ENCODE data around the gene TNFRSF8. TPM values are rescaled to one million over a fixed set of nuclear protein-coding genes. Genes with fewer than 3 reads are reported as not detected.

The TNFRSF8 gene
- total RNA-seq, 2 donors from 2014 or later, result 3.0 to 6.0 TPM

- Histone ChIP-seq H3K36me3 (no peaks in the 10 kb centered on the region), H3K9me3 (no peaks in the 10 kb centered on the region), H3K27ac (no peak overlapping the region), H3K4me1 (peaks cover 0 to 22% of the 10 kb centered on the region in 2 donors), H3K4me3 (no peak overlapping the region), H3K27me3 (no peaks in the 10 kb centered on the region)
- TF ChIP-seq CTCF (IDR thresholded peaks at IDR 0.05), result no peak
- no peak for DNase-seq (ENCODE audit: low spot score)
Observed at GRCh38 chr1:12055259-12055658, 7.8 kb upstream of the TNFRSF8 start.

GRCh38 chr1:12056331-12056841 lies 6.7 kb upstream of the TNFRSF8 start:
- no peaks in the 10 kb centered on the region for H3K36me3 ChIP-seq
- H3K4me1 ChIP-seq, result peaks cover 0 to 22% of the 10 kb centered on the region in 2 donors
- no peaks in the 10 kb centered on the region for H3K27me3 ChIP-seq
- no peak for DNase-seq (ENCODE audit: low spot score)
- H3K27ac ChIP-seq, result no peak overlapping the region
- no peaks in the 10 kb centered on the region for H3K9me3 ChIP-seq
- H3K4me3 ChIP-seq, result no peak overlapping the region
- no peak for TF ChIP-seq CTCF (IDR thresholded peaks at IDR 0.05)

GRCh38 chr1:12057382-12057781 lies 5.7 kb upstream of the TNFRSF8 start:
- DNase-seq (ENCODE audit: low spot score), result no peak
- Histone ChIP-seq H3K27me3 (no peaks in the 10 kb centered on the region), H3K36me3 (no peaks in the 10 kb centered on the region), H3K4me3 (no peak overlapping the region), H3K27ac (no peak overlapping the region), H3K4me1 (peaks cover 0 to 13% of the 10 kb centered on the region in 2 donors), H3K9me3 (no peaks in the 10 kb centered on the region)
- no peak for TF ChIP-seq CTCF (IDR thresholded peaks at IDR 0.05)

- DNase-seq (ENCODE audit: low spot score), result no peak
- no peak for TF ChIP-seq CTCF (IDR thresholded peaks at IDR 0.05)
- no peak overlapping the region for H3K4me3 ChIP-seq
- no peaks in the 10 kb centered on the region for H3K36me3 ChIP-seq
- H3K9me3 ChIP-seq, result no peaks in the 10 kb centered on the region
- H3K27me3 ChIP-seq, result peaks cover 0 to 3% of the 10 kb centered on the region in 2 donors
- H3K27ac ChIP-seq, result no peak overlapping the region
- peaks cover 0 to 9% of the 10 kb centered on the region in 2 donors for H3K4me1 ChIP-seq
Observed at GRCh38 chr1:12057940-12058687, 5.0 kb upstream of the TNFRSF8 start.

GRCh38 chr1:12059226-12059625 lies 3.9 kb upstream of the TNFRSF8 start:
- H3K27ac ChIP-seq, result no peak overlapping the region
- no peaks in the 10 kb centered on the region for H3K36me3 ChIP-seq
- DNase-seq (ENCODE audit: low spot score), result no peak

More at GRCh38 chr1:12059226-12059625, 3.9 kb upstream of the TNFRSF8 start:
- no peak overlapping the region for H3K4me3 ChIP-seq
- no peaks in the 10 kb centered on the region for H3K9me3 ChIP-seq
- peaks cover 6 to 13% of the 10 kb centered on the region in 2 donors for H3K27me3 ChIP-seq
- TF ChIP-seq CTCF (IDR thresholded peaks at IDR 0.05), result no peak
- H3K4me1 ChIP-seq, result peaks cover 0 to 11% of the 10 kb centered on the region in 2 donors
